Spinal cord (tissue), 10 donors: ENCODE results near the gene OR10P1. TPM values are rescaled to one million over a fixed set of nuclear protein-coding genes. Genes with fewer than 3 reads are reported as not detected.

Source experiments
- DNase-seq, 6 donors: peaks; one replicate each; pipeline versions ENCODE4 v3.0.0 to v3.0.0-alpha.2; 2013 to 2015; ENCODE audit warnings: low spot score in 6 of 6, low read depth in 4 of 6
- H3K27ac ChIP-seq: one replicate; pipeline ENCODE4 v1.5.1; 2013; ENCODE audit warnings: low read depth, low read length, control low read depth
- H3K27me3 ChIP-seq: one replicate; pipeline ENCODE4 v1.6.1; 2013; ENCODE audit warnings: low read length; ENCODE audit not compliant: control insufficient read depth, insufficient read depth
- H3K36me3 ChIP-seq: one replicate; pipeline ENCODE4 v1.6.1; 2013; ENCODE audit warnings: low read length; ENCODE audit not compliant: control insufficient read depth, insufficient read depth
- H3K4me1 ChIP-seq: one replicate; pipeline ENCODE4 v1.6.1; 2013; ENCODE audit warnings: low read length; ENCODE audit not compliant: control insufficient read depth, insufficient read depth
- H3K4me3 ChIP-seq: one replicate; pipeline ENCODE4 v1.5.1; 2013; ENCODE audit warnings: low read depth, low read length, control low read depth
- H3K9me3 ChIP-seq: one replicate; pipeline ENCODE4 v1.6.1; 2013; ENCODE audit warnings: low read length; ENCODE audit not compliant: control insufficient read depth, insufficient read depth
- WGBS: methylation state at CpG from one replicate; pipeline ENCODE4 v1.1.5; 2013; ENCODE audit warnings: missing lambda C conversion rate; ENCODE audit not compliant: insufficient coverage; 5-methylcytosine and 5-hydroxymethylcytosine counted together
- polyA plus RNA-seq, 2 donors: library from polyadenylated mRNA; unstranded; fragments of 120-200 nt; gene quantifications; one replicate each; pipeline ENCODE4 v1.2.1, GENCODE V29; 2013; ENCODE audit not compliant: insufficient read length in 2 of 2
- total RNA-seq, 2 donors: library from RNA; depleted of rRNA in 1 of 2; stranded (reverse); fragments of 120-200 nt in 1 of 2; fragments of >200 nt in 1 of 2; gene quantifications; one replicate each; pipeline versions ENCODE4 v1.2.3 to v1.2.4, GENCODE V29; 2013 to 2014
- donor health status: healthy.

Gene OR10P1
- total and polyA plus RNA-seq, 4 donors, result not detected

GRCh38 chr12:55629058-55629841, 7.4 kb upstream of the OR10P1 start:
- no CpG with 5 or more reads among the region's 3 CpGs for WGBS
- Histone ChIP-seq H3K27me3 (no peaks in the 10 kb centered on the region), H3K27ac (no peak overlapping the region), H3K4me1 (no peaks in the 10 kb centered on the region), H3K9me3 (no peaks in the 10 kb centered on the region), H3K4me3 (no peak overlapping the region), H3K36me3 (no peaks in the 10 kb centered on the region)
- no peak for DNase-seq

- no peak overlapping the region for H3K27ac ChIP-seq
- DNase-seq, result no peak
- H3K9me3 ChIP-seq, result no peaks in the 10 kb centered on the region
- H3K27me3 ChIP-seq, result no peaks in the 10 kb centered on the region
- 71% methylated on average over 1 of the region's 1 CpG for WGBS
- H3K4me1 ChIP-seq, result no peaks in the 10 kb centered on the region
- no peaks in the 10 kb centered on the region for H3K36me3 ChIP-seq
- no peak overlapping the region for H3K4me3 ChIP-seq
Observed at GRCh38 chr12:55631056-55631455, 5.6 kb upstream of the OR10P1 start.

GRCh38 chr12:55631733-55632132, 5.0 kb upstream of the OR10P1 start:
- Histone ChIP-seq H3K4me1 (no peaks in the 10 kb centered on the region), H3K36me3 (no peaks in the 10 kb centered on the region), H3K9me3 (no peaks in the 10 kb centered on the region), H3K27me3 (no peaks in the 10 kb centered on the region), H3K27ac (no peak overlapping the region), H3K4me3 (no peak overlapping the region)
- DNase-seq, result no peak
- WGBS, result 69% methylated on average over 2 of the region's 5 CpGs

GRCh38 chr12:55633151-55633550, 3.5 kb upstream of the OR10P1 start:
- Histone ChIP-seq H3K27ac (no peak overlapping the region), H3K9me3 (no peaks in the 10 kb centered on the region), H3K27me3 (no peaks in the 10 kb centered on the region), H3K4me3 (no peak overlapping the region), H3K36me3 (no peaks in the 10 kb centered on the region), H3K4me1 (no peaks in the 10 kb centered on the region)
- 86% methylated on average over 3 of the region's 4 CpGs for WGBS
- no peak for DNase-seq

GRCh38 chr12:55636116-55636655, 506 bp upstream of the OR10P1 start:
- H3K4me3 ChIP-seq, result no peak overlapping the region
- H3K9me3 ChIP-seq, result no peaks in the 10 kb centered on the region
- DNase-seq, result no peak
- 91% methylated on average over 6 of the region's 6 CpGs for WGBS
- no peaks in the 10 kb centered on the region for H3K4me1 ChIP-seq
- no peaks in the 10 kb centered on the region for H3K27me3 ChIP-seq
- no peaks in the 10 kb centered on the region for H3K36me3 ChIP-seq
- no peak overlapping the region for H3K27ac ChIP-seq

GRCh38 chr12:55637467-55637866, 775 bp downstream of the OR10P1 start:
- no peaks in the 10 kb centered on the region for H3K36me3 ChIP-seq
- no peaks in the 10 kb centered on the region for H3K27me3 ChIP-seq
- WGBS, result 91% methylated on average over 15 of the region's 15 CpGs
- H3K4me3 ChIP-seq, result no peak overlapping the region
- H3K27ac ChIP-seq, result no peak overlapping the region
- no peak for DNase-seq
- no peaks in the 10 kb centered on the region for H3K9me3 ChIP-seq
- peaks cover 3% of the 10 kb centered on the region for H3K4me1 ChIP-seq

- Histone ChIP-seq H3K36me3 (no peaks in the 10 kb centered on the region), H3K4me1 (peaks cover 8% of the 10 kb centered on the region), H3K27ac (no peak overlapping the region), H3K27me3 (no peaks in the 10 kb centered on the region), H3K4me3 (no peak overlapping the region), H3K9me3 (no peaks in the 10 kb centered on the region)
- 73% methylated on average over 6 of the region's 7 CpGs for WGBS
- no peak for DNase-seq
Observed at GRCh38 chr12:55641595-55641994, 4.9 kb downstream of the OR10P1 start.

GRCh38 chr12:55642267-55642666, 5.6 kb downstream of the OR10P1 start:
- no peaks in the 10 kb centered on the region for H3K27me3 ChIP-seq
- no peak overlapping the region for H3K27ac ChIP-seq
- H3K9me3 ChIP-seq, result no peaks in the 10 kb centered on the region
- no CpG with 5 or more reads among the region's 2 CpGs for WGBS
- no peak overlapping the region for H3K4me3 ChIP-seq
- H3K4me1 ChIP-seq, result peaks cover 10% of the 10 kb centered on the region
- no peak for DNase-seq
- H3K36me3 ChIP-seq, result no peaks in the 10 kb centered on the region

- Histone ChIP-seq H3K27me3 (no peaks in the 10 kb centered on the region), H3K4me3 (no peak overlapping the region), H3K4me1 (peaks cover 10% of the 10 kb centered on the region), H3K36me3 (no peaks in the 10 kb centered on the region), H3K9me3 (no peaks in the 10 kb centered on the region), H3K27ac (no peak overlapping the region)
- DNase-seq, result no peak
- WGBS, result 69% methylated on average over 7 of the region's 7 CpGs
Observed at GRCh38 chr12:55642669-55643068, 6.0 kb downstream of the OR10P1 start.

- H3K4me3 ChIP-seq, result no peak overlapping the region
- no peak for DNase-seq
- no peak overlapping the region for H3K27ac ChIP-seq
- H3K27me3 ChIP-seq, result no peaks in the 10 kb centered on the region
- H3K36me3 ChIP-seq, result no peaks in the 10 kb centered on the region
- H3K9me3 ChIP-seq, result no peaks in the 10 kb centered on the region
- peaks cover 10% of the 10 kb centered on the region for H3K4me1 ChIP-seq
- no CpG with 5 or more reads among the region's 1 CpG for WGBS
Observed at GRCh38 chr12:55644591-55644990, 7.9 kb downstream of the OR10P1 start.
